NCI-H748 treated with DMSO at 0.1 percent for 48 hours (cell line): Measurements from ENCODE around the gene NETO2.
"Not testable (repeated sequence)": the region's sequence is repeated elsewhere in the genome, so short reads cannot be mapped to it uniquely, and the experiment has no call there.

Experiments used
- DNase-seq: peaks from one replicate; lab custom pipeline; 2025; lab: John Stamatoyannopoulos, UW

The NETO2 gene

GRCh38 chr16:47134550-47134949 is 9.2 kb downstream of the NETO2 start:
- no peak for DNase-seq

- DNase-seq: no peak
These were observed 11.4 kb downstream of the NETO2 start for GRCh38 chr16:47132308-47132707.

GRCh38 chr16:47129755-47130435 is 13.8 kb downstream of the NETO2 start:
- DNase-seq: no peak

GRCh38 chr16:47127541-47127940 is 16.2 kb downstream of the NETO2 start:
- DNase-seq: no peak

- no peak for DNase-seq
These were observed 18.0 kb downstream of the NETO2 start for GRCh38 chr16:47125757-47126156.

- DNase-seq: no peak
These were observed 30.6 kb downstream of the NETO2 start for GRCh38 chr16:47113130-47113529.

- no peak for DNase-seq
These were observed 32.8 kb downstream of the NETO2 start for GRCh38 chr16:47110939-47111338.

GRCh38 chr16:47109361-47109760 is 34.4 kb downstream of the NETO2 start:
- DNase-seq: no peak

- not testable (repeated sequence) for DNase-seq
These were observed 40.8 kb downstream of the NETO2 start for GRCh38 chr16:47102921-47103320.

GRCh38 chr16:47097154-47097553 is 46.6 kb downstream of the NETO2 start:
- not testable (repeated sequence) for DNase-seq

- no peak for DNase-seq
These were observed 47.4 kb downstream of the NETO2 start for GRCh38 chr16:47096297-47096696.

- no peak for DNase-seq
These were observed 59.5 kb downstream of the NETO2 start for GRCh38 chr16:47084198-47084597.

- DNase-seq: no peak
These were observed 61.5 kb downstream of the NETO2 start for GRCh38 chr16:47082099-47082865.

GRCh38 chr16:47081115-47081514 is 62.6 kb downstream of the NETO2 start:
- no peak for DNase-seq

- no peak for DNase-seq
These were observed 63.9 kb downstream of the NETO2 start for GRCh38 chr16:47079860-47080259.

- no peak for DNase-seq
These were observed 70.3 kb downstream of the NETO2 start for GRCh38 chr16:47073223-47074155.

GRCh38 chr16:47072158-47072557 is 71.6 kb downstream of the NETO2 start:
- DNase-seq: no peak

GRCh38 chr16:47069841-47070584 is 73.7 kb downstream of the NETO2 start:
- DNase-seq: no peak

GRCh38 chr16:47069313-47069712 is 74.4 kb downstream of the NETO2 start:
- DNase-seq: no peak

GRCh38 chr16:47067203-47067602 is 76.5 kb downstream of the NETO2 start:
- DNase-seq: no peak

- DNase-seq: peak; percentile 22
These were observed 77.7 kb downstream of the NETO2 start for GRCh38 chr16:47065766-47066688.
